WERI-Rb-1 (cell line): ENCODE data around the gene MED13.

Experiments
- DNase-seq: peaks from one replicate; pipeline ENCODE4 v3.0.0-alpha.2; 2020
- H3K27ac ChIP-seq: fragments of 250-450 bp; sonication (Bioruptor Pico); 2 replicates; pipeline ENCODE4 v1.5.1; 2020; ENCODE audit warnings: mild to moderate bottlenecking, moderate library complexity
- H3K27me3 ChIP-seq: fragments of 250-450 bp; sonication (Bioruptor Pico); 2 replicates; pipeline ENCODE4 v1.5.1; 2021; ENCODE audit warnings: mild to moderate bottlenecking, low read depth, moderate library complexity; ENCODE audit not compliant: insufficient read depth, severe bottlenecking
- H3K36me3 ChIP-seq: fragments of 250-450 bp; sonication (Bioruptor Pico); 2 replicates; pipeline ENCODE4 v1.5.1; 2020; ENCODE audit warnings: mild to moderate bottlenecking, moderate library complexity
- H3K4me3 ChIP-seq: 2 replicates; pipeline ENCODE4 v1.5.1; 2011; ENCODE audit warnings: low read depth, mild to moderate bottlenecking, control low read depth, low read length
- H3K9me3 ChIP-seq: fragments of 250-450 bp; sonication (Bioruptor Pico); 2 replicates; pipeline ENCODE4 v1.5.1; 2021; ENCODE audit warnings: mild to moderate bottlenecking, moderate library complexity; ENCODE audit not compliant: severe bottlenecking
- TF ChIP-seq, protein P1 (sequence below): IDR thresholded peaks from 2 replicates; pipeline ENCODE4 v1.5.1; 2011; ENCODE audit warnings: low read depth, mild to moderate bottlenecking, control low read depth, inconsistent platforms, low read length

Gene MED13

DNA sequence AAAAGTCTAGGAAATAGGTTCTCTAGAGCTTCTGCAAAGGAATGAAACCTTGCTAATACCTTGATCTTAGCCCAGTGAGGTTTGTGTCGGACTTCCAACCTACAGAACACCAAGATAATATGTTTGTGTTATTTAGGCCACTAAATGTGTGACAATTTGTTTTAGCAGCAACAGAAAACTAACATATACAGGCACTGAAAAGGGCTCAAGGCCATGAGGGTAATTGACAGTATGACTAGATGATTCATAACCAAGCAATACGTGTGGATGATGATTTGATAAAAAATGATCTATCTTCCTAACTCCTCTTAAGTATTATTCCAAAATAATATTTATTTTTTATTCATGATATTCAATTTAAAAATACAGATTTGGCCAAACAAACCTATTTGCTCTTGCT is 27.7 kb upstream of the MED13 start:
- H3K9me3 ChIP-seq: no peaks in the 10 kb centered on the region
- H3K27ac ChIP-seq: no peak overlapping the region
- H3K4me3 ChIP-seq: no peak overlapping the region
- TF ChIP-seq, protein P1, sequence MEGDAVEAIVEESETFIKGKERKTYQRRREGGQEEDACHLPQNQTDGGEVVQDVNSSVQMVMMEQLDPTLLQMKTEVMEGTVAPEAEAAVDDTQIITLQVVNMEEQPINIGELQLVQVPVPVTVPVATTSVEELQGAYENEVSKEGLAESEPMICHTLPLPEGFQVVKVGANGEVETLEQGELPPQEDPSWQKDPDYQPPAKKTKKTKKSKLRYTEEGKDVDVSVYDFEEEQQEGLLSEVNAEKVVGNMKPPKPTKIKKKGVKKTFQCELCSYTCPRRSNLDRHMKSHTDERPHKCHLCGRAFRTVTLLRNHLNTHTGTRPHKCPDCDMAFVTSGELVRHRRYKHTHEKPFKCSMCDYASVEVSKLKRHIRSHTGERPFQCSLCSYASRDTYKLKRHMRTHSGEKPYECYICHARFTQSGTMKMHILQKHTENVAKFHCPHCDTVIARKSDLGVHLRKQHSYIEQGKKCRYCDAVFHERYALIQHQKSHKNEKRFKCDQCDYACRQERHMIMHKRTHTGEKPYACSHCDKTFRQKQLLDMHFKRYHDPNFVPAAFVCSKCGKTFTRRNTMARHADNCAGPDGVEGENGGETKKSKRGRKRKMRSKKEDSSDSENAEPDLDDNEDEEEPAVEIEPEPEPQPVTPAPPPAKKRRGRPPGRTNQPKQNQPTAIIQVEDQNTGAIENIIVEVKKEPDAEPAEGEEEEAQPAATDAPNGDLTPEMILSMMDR: no peak
- no peaks in the 10 kb centered on the region for H3K27me3 ChIP-seq
- no peak for DNase-seq
- no peaks in the 10 kb centered on the region for H3K36me3 ChIP-seq

GRCh38 chr17:62091804-62092203 is 26.7 kb upstream of the MED13 start:
- Histone ChIP-seq H3K27ac (no peak overlapping the region), H3K4me3 (no peak overlapping the region), H3K9me3 (no peaks in the 10 kb centered on the region), H3K36me3 (no peaks in the 10 kb centered on the region), H3K27me3 (no peaks in the 10 kb centered on the region)
- TF ChIP-seq, protein P1: no peak
- DNase-seq: no peak

- Histone ChIP-seq H3K4me3 (no peak overlapping the region), H3K9me3 (no peaks in the 10 kb centered on the region), H3K27me3 (no peaks in the 10 kb centered on the region), H3K27ac (no peak overlapping the region), H3K36me3 (no peaks in the 10 kb centered on the region)
- no peak for DNase-seq
- TF ChIP-seq, protein P1: no peak
These were observed 25.8 kb upstream of the MED13 start for GRCh38 chr17:62090868-62091267.

DNA sequence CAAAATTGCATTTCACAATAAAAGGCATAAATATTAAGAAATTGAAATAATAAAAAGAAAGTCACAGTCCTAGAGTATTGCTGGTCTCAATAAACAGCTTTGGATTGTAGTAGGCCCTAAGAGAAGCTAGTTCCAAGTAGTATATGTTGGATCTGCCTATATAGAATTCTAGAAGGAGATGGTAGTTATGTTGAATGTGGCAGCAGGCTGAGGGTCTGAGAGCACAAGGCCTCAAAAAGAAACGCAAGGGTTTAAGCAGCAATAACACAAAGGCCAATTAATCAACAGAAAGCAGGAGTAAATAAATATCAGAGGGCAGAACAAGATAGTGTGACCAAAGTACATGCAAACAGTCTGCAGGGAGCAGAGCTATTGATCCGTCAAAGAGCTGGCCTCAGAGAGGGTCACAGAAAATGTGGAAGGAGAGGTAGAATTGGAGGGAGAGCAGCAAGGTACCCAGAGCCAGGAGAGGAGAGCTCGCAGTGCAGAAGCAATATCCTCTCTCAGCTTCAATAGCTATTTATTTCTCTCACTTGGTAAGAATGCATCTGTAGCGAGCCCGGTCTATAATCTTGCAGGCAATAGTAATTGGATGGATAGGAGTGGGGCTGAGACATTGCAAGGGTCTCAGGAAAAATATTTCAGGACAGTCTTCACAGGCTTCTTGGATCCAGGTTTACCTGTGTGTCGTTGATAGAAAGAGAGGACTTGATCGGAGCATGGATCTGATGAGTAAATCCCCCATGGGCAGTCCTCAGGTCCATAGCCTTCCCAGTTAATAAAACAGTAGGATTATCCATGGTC is 25.1 kb upstream of the MED13 start:
- Histone ChIP-seq H3K4me3 (no peak overlapping the region), H3K27me3 (no peaks in the 10 kb centered on the region), H3K27ac (no peak overlapping the region), H3K36me3 (no peaks in the 10 kb centered on the region), H3K9me3 (no peaks in the 10 kb centered on the region)
- no peak for DNase-seq
- TF ChIP-seq, protein P1: no peak

GRCh38 chr17:62089334-62089733 is 24.3 kb upstream of the MED13 start:
- Histone ChIP-seq H3K36me3 (no peaks in the 10 kb centered on the region), H3K27me3 (no peaks in the 10 kb centered on the region), H3K9me3 (no peaks in the 10 kb centered on the region), H3K27ac (no peak overlapping the region), H3K4me3 (no peak overlapping the region)
- no peak for DNase-seq
- TF ChIP-seq, protein P1: no peak

DNA sequence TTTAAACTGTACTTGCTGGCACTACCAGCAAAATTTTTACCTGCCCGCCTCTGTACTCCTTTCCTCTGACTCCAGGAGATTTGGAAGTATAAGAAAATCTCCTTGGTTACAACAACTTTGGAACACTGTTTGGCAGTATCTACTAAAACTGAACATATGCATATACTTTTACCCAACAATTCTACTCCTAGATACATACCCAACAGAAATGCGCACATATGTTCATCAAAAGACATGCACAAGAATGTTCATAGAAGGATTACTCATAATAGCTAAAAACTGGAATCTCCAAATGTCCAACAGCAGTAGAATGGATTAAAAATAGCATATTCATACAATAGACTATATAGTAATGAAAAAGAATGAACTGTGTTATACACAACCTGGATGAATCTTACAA is 21.7 kb upstream of the MED13 start:
- Histone ChIP-seq H3K4me3 (no peak overlapping the region), H3K36me3 (no peaks in the 10 kb centered on the region), H3K9me3 (no peaks in the 10 kb centered on the region), H3K27me3 (no peaks in the 10 kb centered on the region), H3K27ac (no peak overlapping the region)
- no peak for DNase-seq
- TF ChIP-seq, protein P1: no peak
